Upper lobe of left lung (tissue), 6 donors: ENCODE data around the gene CCHCR1. TPM values are rescaled to one million over a fixed set of nuclear protein-coding genes. Genes with fewer than 3 reads are reported as not detected.

Experiments
- ATAC-seq, 2 donors: fragments of 200-7000 bp; cut with Tn5 transposase; one replicate each; pipeline ENCODE4 v1.9.1; 2022; ENCODE audit warnings: mild to moderate bottlenecking in 2 of 2, moderate library complexity in 2 of 2; ENCODE audit not compliant: low FRiP score in 2 of 2
- DNase-seq, 2 donors: peaks; one replicate each; pipeline ENCODE4 v3.0.0-alpha.2; 2019 to 2020
- H3K27ac ChIP-seq, 4 donors: fragments of 200-600 bp; sonication (generic); one replicate each; pipeline ENCODE4 v1.5.1; 2016 to 2019
- H3K27me3 ChIP-seq, 4 donors: fragments of 200-600 bp; sonication (generic); one replicate each; pipeline ENCODE4 v1.5.1; 2017 to 2019
- H3K36me3 ChIP-seq, 4 donors: fragments of 200-600 bp; sonication (generic); one replicate each; pipeline ENCODE4 v1.5.1; 2016 to 2019
- H3K4me1 ChIP-seq, 4 donors: fragments of 200-600 bp; sonication (generic); one replicate each; pipeline ENCODE4 v1.5.1; 2018 to 2019
- H3K4me3 ChIP-seq, 4 donors: fragments of 200-600 bp; sonication (generic); one replicate each; pipeline ENCODE4 v1.5.1; 2017 to 2019; ENCODE audit warnings: mild to moderate bottlenecking in 2 of 4, moderate library complexity in 1 of 4
- H3K9me3 ChIP-seq, 4 donors: fragments of 200-600 bp; sonication (generic); one replicate each; pipeline ENCODE4 v1.5.1; 2018 to 2019
- CTCF ChIP-seq, 6 experiments: fragments of 450-650 bp in 4 of 6; fragments of 200-600 bp in 2 of 6; sonication (generic) in 2 of 6; IDR thresholded peaks; one replicate each; pipeline ENCODE4 v1.5.1; 2016 to 2019; ENCODE audit warnings: antibody characterized with exemption in 6 of 6
- EP300 ChIP-seq, 4 donors: sonication (generic); formaldehyde crosslinking; IDR thresholded peaks; one replicate each; pipeline ENCODE4 v1.5.1; 2017; ENCODE audit warnings: antibody characterized with exemption in 4 of 4, control low read depth in 2 of 4
- POLR2A ChIP-seq, 4 donors: fragments of 450-650 bp; IDR thresholded peaks; one replicate each; pipeline ENCODE4 v1.5.1; 2016 to 2017; ENCODE audit warnings: antibody characterized with exemption in 4 of 4, mild to moderate bottlenecking in 2 of 4
- POLR2AphosphoS5 ChIP-seq, 2 donors: sonication (generic); formaldehyde crosslinking; IDR thresholded peaks; one replicate each; pipeline ENCODE4 v1.5.1; 2017; ENCODE audit warnings: antibody characterized with exemption in 2 of 2
- WGBS, 2 donors: methylation state at CpG; one replicate each; pipeline ENCODE4 v1.1.5; 2017 to 2018; 5-methylcytosine and 5-hydroxymethylcytosine counted together
- total RNA-seq, 6 donors: library from RNA; depleted of rRNA in 4 of 6; stranded (reverse); fragments of >200 nt in 4 of 6; gene quantifications; one replicate each; pipeline versions ENCODE4 v1.1.0 to v1.2.1, GENCODE V29; 2016 to 2021
- donor health status: DM: no; HTN: no; CAD: no; lungs with moderate emphysema.
- donor health status: DM: no; HTN: yes; CAD: no; lungs with severe emphysema.

CCHCR1 gene
- total RNA-seq, 6 donors from 2014 or later, result 5.5 to 83.8 (median 19.5) TPM

DNA sequence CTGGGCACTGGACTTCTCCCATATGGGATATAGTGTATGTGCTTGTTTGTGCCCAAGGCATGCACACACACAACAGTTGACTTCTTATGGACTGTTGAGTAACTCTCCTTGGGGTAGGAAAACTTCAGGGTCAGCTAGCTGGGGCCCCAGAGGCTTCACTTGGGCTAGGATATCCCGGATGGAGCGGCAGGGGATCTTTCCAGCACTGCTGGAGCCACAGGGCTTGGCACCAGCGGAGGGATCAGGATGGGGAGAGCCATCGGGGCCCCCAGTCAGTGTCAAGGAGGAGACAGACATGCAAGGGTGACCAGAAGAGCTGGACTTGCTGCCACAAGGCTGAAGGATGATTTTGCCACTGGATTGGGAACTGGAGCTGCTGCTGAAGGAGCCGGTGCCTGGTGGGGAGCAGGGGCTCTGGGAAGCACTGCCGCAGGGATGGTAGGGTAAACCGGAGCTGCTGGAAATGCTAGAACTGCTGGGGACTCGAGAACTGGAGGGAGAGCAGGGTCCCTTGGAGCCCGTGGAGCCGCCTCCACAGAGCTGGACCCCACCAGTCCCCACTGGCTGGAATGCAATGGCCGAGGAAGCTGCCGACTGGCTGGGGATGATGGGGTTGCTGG, 41.6 kb downstream of the CCHCR1 start:
- Histone ChIP-seq H3K4me1 (peaks cover 7 to 26% (median 14%) of the 10 kb centered on the region in 4 donors), H3K27me3 (no peaks in the 10 kb centered on the region), H3K4me3 (no peak overlapping the region), H3K9me3 (no peaks in the 10 kb centered on the region), H3K36me3 (no peaks in the 10 kb centered on the region), H3K27ac (no peak overlapping the region)
- WGBS, 2 donors, result 89 to 92% methylated on average over 12 of the region's 12 CpGs
- ATAC-seq (no peak), DNase-seq (peak in 1 of 2 donors; percentile 58)
- no peak for TF ChIP-seq POLR2AphosphoS5 (IDR thresholded peaks at IDR 0.05)

GRCh38 chr6:31114970-31115849, 42.4 kb downstream of the CCHCR1 start:
- no peaks in the 10 kb centered on the region for H3K27me3 ChIP-seq
- H3K9me3 ChIP-seq, result no peaks in the 10 kb centered on the region
- no peaks in the 10 kb centered on the region for H3K36me3 ChIP-seq
- WGBS, 2 donors, result 47 to 56% methylated on average over 9 of the region's 9 CpGs
- peak overlapping the region in 3 of 4 donors; percentile 14 to 34 (median 26) for H3K4me3 ChIP-seq
- peaks cover 7 to 26% (median 14%) of the 10 kb centered on the region in 4 donors for H3K4me1 ChIP-seq
- TF ChIP-seq POLR2A (IDR thresholded peaks at IDR 0.05), result no peak
- peak in 2 of 6 experiments; percentile 21 to 23 for TF ChIP-seq CTCF (IDR thresholded peaks at IDR 0.05)
- peak in 1 of 2 donors; percentile 33 for ATAC-seq
- peak overlapping the region; percentile 69 to 78 (median 73) for H3K27ac ChIP-seq
- no peak for DNase-seq

DNA sequence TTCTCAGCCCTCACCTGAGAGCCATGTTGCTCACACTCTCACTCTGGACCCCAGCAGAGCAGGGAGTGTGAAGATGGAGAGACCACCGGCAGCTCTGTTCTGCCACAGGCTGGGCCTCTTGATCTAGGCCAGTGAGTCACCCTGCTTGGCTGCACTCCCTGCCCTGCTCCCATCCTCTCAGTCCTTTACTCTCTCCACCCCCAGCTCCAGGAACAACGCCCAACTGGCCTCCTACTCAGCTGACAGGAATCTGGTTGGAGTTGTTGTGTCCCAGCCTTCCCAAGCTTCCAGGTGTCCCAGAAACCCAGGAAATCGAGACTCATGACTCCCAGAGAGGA, 43.1 kb downstream of the CCHCR1 start, which contains the start of gene PSORS1C1:
Gene PSORS1C1 (plus strand): TSS at position 260 of the 338 bp plus-strand sequence. CDS start 14,833 bp downstream, outside the sequence.
- peak; percentile 41 to 61 for TF ChIP-seq POLR2AphosphoS5 (IDR thresholded peaks at IDR 0.05)
- TF ChIP-seq CTCF (IDR thresholded peaks at IDR 0.05), result no peak
- no peak for TF ChIP-seq EP300 (IDR thresholded peaks at IDR 0.05)
- no peak for TF ChIP-seq POLR2A (IDR thresholded peaks at IDR 0.05)
- DNase-seq (peak in 1 of 2 donors; percentile 87), ATAC-seq (peak; percentile 89 to 95)
- 13 to 31% methylated on average over 3 of the region's 3 CpGs for WGBS, 2 donors
- peak within 1 kb of the TSS in 3 of 4 donors; percentile 14 to 34 (median 26) for H3K4me3 ChIP-seq
- H3K36me3 ChIP-seq, result no peaks in the 10 kb centered on the region
- H3K9me3 ChIP-seq, result no peaks in the 10 kb centered on the region
- H3K4me1 ChIP-seq, result peaks cover 7 to 26% (median 14%) of the 10 kb centered on the region in 4 donors
- no peaks in the 10 kb centered on the region for H3K27me3 ChIP-seq
- peak within 1 kb of the TSS; percentile 69 to 78 (median 73) for H3K27ac ChIP-seq

DNA sequence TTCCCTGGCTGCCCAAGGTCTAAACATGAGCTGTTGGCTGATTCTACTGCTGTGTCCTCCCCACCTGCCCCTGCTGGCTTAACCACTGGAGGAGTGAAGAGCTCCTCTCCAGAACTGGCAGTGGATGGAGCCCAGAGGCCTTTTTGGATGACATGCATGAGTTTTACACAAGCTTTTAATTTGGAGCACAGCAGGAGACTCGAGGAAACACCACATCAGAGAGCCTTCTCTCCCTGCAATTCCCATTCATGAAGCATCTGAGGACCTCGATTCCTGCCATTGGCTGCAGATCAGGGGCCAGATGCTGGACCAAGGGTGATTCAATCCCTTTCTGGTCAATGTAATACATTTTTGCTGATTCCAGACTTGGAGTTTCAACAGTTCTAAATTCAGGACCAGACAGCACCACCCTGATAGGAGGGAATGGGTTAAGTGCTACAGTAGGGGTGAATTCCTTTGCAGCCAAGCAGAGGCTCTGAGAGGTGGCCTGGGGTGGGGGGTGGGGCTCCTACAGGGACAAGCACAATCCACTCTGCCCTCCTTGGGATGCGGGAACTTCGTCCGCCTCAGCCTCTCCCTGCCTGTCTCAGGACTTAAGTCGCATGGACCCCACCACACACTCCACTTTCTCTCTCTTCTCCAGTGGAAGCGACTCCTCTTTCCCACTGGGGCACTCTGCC, 43.6 kb downstream of the CCHCR1 start:
- DNase-seq (no peak), ATAC-seq (peak in 1 of 2 donors; percentile 21)
- peaks cover 7 to 26% (median 14%) of the 10 kb centered on the region in 4 donors for H3K4me1 ChIP-seq
- WGBS, 2 donors, result 67 to 77% methylated on average over 7 of the region's 7 CpGs
- TF ChIP-seq POLR2AphosphoS5 (IDR thresholded peaks at IDR 0.05) (no peak), EP300 (IDR thresholded peaks at IDR 0.05) (no peak), POLR2A (IDR thresholded peaks at IDR 0.05) (no peak), CTCF (IDR thresholded peaks at IDR 0.05) (no peak)
- no peak overlapping the region for H3K4me3 ChIP-seq
- no peaks in the 10 kb centered on the region for H3K9me3 ChIP-seq
- H3K36me3 ChIP-seq, result no peaks in the 10 kb centered on the region
- no peaks in the 10 kb centered on the region for H3K27me3 ChIP-seq
- H3K27ac ChIP-seq, result peak overlapping the region; percentile 69 to 78 (median 73)

- H3K9me3 ChIP-seq, result no peaks in the 10 kb centered on the region
- no peak within 1 kb of the TSS for H3K4me3 ChIP-seq
- whole genome bisulfite sequencing, 2 donors, result 91 to 97% methylated on average over 5 of the region's 5 CpGs
- peaks cover 7 to 26% (median 14%) of the 10 kb centered on the region in 4 donors for H3K4me1 ChIP-seq
- H3K27ac ChIP-seq, result peak within 1 kb of the TSS in 1 of 4 donors; percentile 69
- no peak for ATAC-seq
- DNase-seq, result no peak
- no peaks in the 10 kb centered on the region for H3K27me3 ChIP-seq
- TF ChIP-seq POLR2AphosphoS5 (IDR thresholded peaks at IDR 0.05) (no peak), CTCF (IDR thresholded peaks at IDR 0.05) (no peak), EP300 (IDR thresholded peaks at IDR 0.05) (no peak), POLR2A (IDR thresholded peaks at IDR 0.05) (no peak)
- no peaks in the 10 kb centered on the region for H3K36me3 ChIP-seq
Observed at GRCh38 chr6:31112478-31112877, 45.1 kb downstream of the CCHCR1 start, which contains the start of gene C6orf15. TSS of gene C6orf15 (minus strand) at chr6:31112575. CDS start at chr6:31112555, 20 bp downstream.
